ENCODE data around the gene CD6. TPM values are rescaled to one million over a fixed set of nuclear protein-coding genes. Genes with fewer than 3 reads are reported as not detected.

Gene CD6
- total and polyA plus RNA-seq, 2 of the 8 experiments (the other 6 are each of a cell fraction or from before 2014, with no cell fraction given), result 0.03 TPM; not detected in 1

GRCh38 chr11:60923326-60923725, 48.2 kb upstream of the CD6 start:
- no peak overlapping the region for H3K14ac ChIP-seq (ENCODE audit: insufficient read length)
- DNase-seq (ENCODE audit: low read depth in 1 of 2, low spot score in 2 of 2) (no peak), FAIRE-seq (no peak)
- peaks cover 5 to 14% (median 5%) of the 10 kb centered on the region in 4 experiments; a peak in 6 of 7 replicates for H3K4me1 ChIP-seq (replicated peaks in 1 of 4; ENCODE audit: control insufficient read depth in 3 of 4, insufficient read depth in 4 of 4, low read length in 3 of 4)
- peak overlapping the region in 1 of 2 experiments; percentile 68; a peak in 1 of 4 replicates for H3K4me2 ChIP-seq (ENCODE audit: insufficient read depth in 1 of 2, low read depth in 2 of 2, low read length in 2 of 2)
- H4K5ac ChIP-seq (ENCODE audit: insufficient read length, low read depth, low read length), result no peak overlapping the region
- H3K27ac ChIP-seq (ENCODE audit: low read depth, low read length), result no peak overlapping the region
- POLR2A ChIA-PET (ENCODE audit: partially characterized antibody), result interaction anchor here (0.7 to 5.7 kb wide), 6 partner anchors 9 to 32 kb away, joined by 3 to 26 read pairs (median 4); partner anchors contain the start of gene TMEM109
- H2AK5ac ChIP-seq (ENCODE audit: low read depth, low read length), result peak overlapping the region; percentile 6; the same call in 1 of the 2 replicates
- no peak overlapping the region for H2BK12ac ChIP-seq (ENCODE audit: low read depth, low read length)
- no peak overlapping the region for H3K18ac ChIP-seq (ENCODE audit: extremely low read depth, low read length)
- peaks cover 11% of the 10 kb centered on the region; the same call in 1 of the 2 replicates for H3K23me2 ChIP-seq (ENCODE audit: low read depth, low read length)
- H2AFZ ChIP-seq (ENCODE audit: low read length), result no peak overlapping the region
- H4K8ac ChIP-seq (ENCODE audit: extremely low read depth, insufficient read depth, low read length), result peak overlapping the region; percentile 57; the same call in 1 of the 2 replicates
- H3K56ac ChIP-seq (replicated peaks; ENCODE audit: insufficient read length, low read depth, low read length), result no peak overlapping the region
- H2BK5ac ChIP-seq (ENCODE audit: low read depth, low read length), result no peak overlapping the region
- no peak overlapping the region for H4K91ac ChIP-seq (replicated peaks; ENCODE audit: insufficient read length, low read length)
- no peak overlapping the region for H2BK120ac ChIP-seq (replicated peaks; ENCODE audit: low read depth, low read length)
- H3K4me3 ChIP-seq (ENCODE audit: extremely low read depth in 1 of 4, insufficient read depth in 2 of 4, low read depth in 3 of 4, low read length in 4 of 4), result no peak overlapping the region
- H4K20me1 ChIP-seq (replicated peaks in 1 of 2; ENCODE audit: control insufficient read depth in 1 of 2, insufficient read depth in 2 of 2, low read length in 2 of 2), result peaks cover 9 to 16% of the 10 kb centered on the region in 2 experiments
- no peak overlapping the region for H3K9ac ChIP-seq (replicated peaks in 1 of 4; ENCODE audit: extremely low read depth in 1 of 4, low read depth in 3 of 4, low read length in 3 of 4)
- no peak overlapping the region for H2BK15ac ChIP-seq (ENCODE audit: low read length)
- H3K79me2 ChIP-seq (ENCODE audit: control insufficient read depth in 1 of 2, insufficient read depth in 2 of 2, low read length in 2 of 2), result peaks cover 0 to 5% of the 10 kb centered on the region in 2 experiments; a peak in 1 of 4 replicates
- CTCF ChIA-PET (ENCODE audit: partially characterized antibody), result interaction anchor here (0.8 to 1.7 kb wide), 5 partner anchors 8 to 92 kb away, joined by 3 to 7 read pairs (median 4); no protein-coding TSS in a partner anchor
- WGBS, 2 experiments (ENCODE audit: extremely low coverage in 1 of 2, insufficient coverage in 1 of 2, insufficient read length in 1 of 2, insufficient replicate concordance in 2 of 2, low coverage in 1 of 2, low lambda C conversion rate in 2 of 2, missing lambda C conversion rate in 1 of 2), result 93% methylated on average over 5 of the region's 5 CpGs; no CpG with 5 or more reads in 1 of the 2 experiments
- H2BK20ac ChIP-seq (ENCODE audit: low read length), result no peak overlapping the region
- H3K23ac ChIP-seq (ENCODE audit: insufficient read length), result no peak overlapping the region
- peaks cover 11% of the 10 kb centered on the region for H3K79me1 ChIP-seq (ENCODE audit: low read depth, low read length)
- no peak overlapping the region for H3K4ac ChIP-seq (replicated peaks; ENCODE audit: insufficient read length, low read depth, low read length)
- no peaks in the 10 kb centered on the region for H3K9me3 ChIP-seq (ENCODE audit: insufficient read depth in 2 of 2, low read depth in 1 of 2, low read length in 1 of 2)
- peaks cover 5 to 18% (median 12%) of the 10 kb centered on the region in 4 experiments; a peak in 6 of 8 replicates for H3K36me3 ChIP-seq (ENCODE audit: control insufficient read depth in 2 of 4, insufficient read depth in 4 of 4, low read length in 3 of 4)
- H3K27me3 ChIP-seq (replicated peaks in 1 of 4; ENCODE audit: control insufficient read depth in 3 of 4, extremely low read depth in 1 of 4, insufficient read depth in 3 of 4, low read length in 3 of 4), result peaks cover 0 to 3% (median 0%) of the 10 kb centered on the region in 4 experiments; a peak in 1 of 7 replicates
- TF ChIP-seq YY1 (IDR thresholded peaks at IDR 0.05; ENCODE audit: low read depth, low read length), result no peak
- no peak for TF ChIP-seq RBBP5 (IDR thresholded peaks at IDR 0.05; ENCODE audit: borderline replicate concordance, low read depth, low read length)
- TF ChIP-seq TBP (IDR thresholded peaks at IDR 0.05; ENCODE audit: low read depth, low read length), result no peak
- TF ChIP-seq POLR2A (IDR thresholded peaks at IDR 0.05; ENCODE audit: control extremely low read depth in 1 of 2, low read depth in 2 of 2, low read length in 2 of 2), result no peak; a peak in 1 of 3 replicates
- no peak for TF ChIP-seq PHF8 (conservative IDR thresholded peaks at IDR 0.05; ENCODE audit: low read depth, low read length)
- TF ChIP-seq RAD21 (IDR thresholded peaks at IDR 0.05 in 1 of 2, conservative IDR thresholded peaks at IDR 0.05 in 1 of 2; ENCODE audit: low read depth in 2 of 2, low read length in 2 of 2), result no peak
- TF ChIP-seq CTCF (IDR thresholded peaks at IDR 0.05; ENCODE audit: control extremely low read depth in 1 of 3, insufficient read depth in 1 of 3, low read depth in 1 of 3, low read length in 3 of 3), result no peak
- no peak for TF ChIP-seq RNF2 (IDR thresholded peaks at IDR 0.05; ENCODE audit: borderline replicate concordance, low read depth, low read length, missing control alignments, poor library complexity, severe bottlenecking)

Data from H1 (cell line).